Effector memory CD4-positive, alpha-beta T cell (primary cell): ENCODE results near the gene PLPPR4.

Experiments
- DNase-seq, 3 donors: peaks; one replicate each; pipeline ENCODE4 v3.0.0-alpha.2; 2020
- H3K27ac ChIP-seq: 2 replicates; pipeline ENCODE4 v1.7.0; 2013; ENCODE audit warnings: mild to moderate bottlenecking, low read length, moderate library complexity; ENCODE audit not compliant: insufficient read depth, poor library complexity, severe bottlenecking
- H3K27me3 ChIP-seq: replicated peaks from 2 replicates; pipeline ENCODE4 v1.7.0; 2013; ENCODE audit warnings: mild to moderate bottlenecking, low read length; ENCODE audit not compliant: insufficient read depth, control insufficient read depth, poor library complexity, severe bottlenecking
- H3K36me3 ChIP-seq: 2 replicates; pipeline ENCODE4 v1.7.0; 2013; ENCODE audit warnings: mild to moderate bottlenecking, low read length, moderate library complexity; ENCODE audit not compliant: control insufficient read depth, insufficient read depth
- H3K4me1 ChIP-seq: 2 replicates; pipeline ENCODE4 v1.7.0; 2013; ENCODE audit warnings: low read length, mild to moderate bottlenecking; ENCODE audit not compliant: control insufficient read depth, insufficient read depth, poor library complexity, severe bottlenecking
- H3K4me3 ChIP-seq: 2 replicates; pipeline ENCODE4 v1.7.0; 2013; ENCODE audit warnings: low read length, low read depth, mild to moderate bottlenecking; ENCODE audit not compliant: insufficient read depth, poor library complexity, severe bottlenecking
- H3K9me3 ChIP-seq: 2 replicates; pipeline ENCODE4 v1.7.0; 2013; ENCODE audit warnings: mild to moderate bottlenecking, low read length, moderate library complexity; ENCODE audit not compliant: control insufficient read depth
- total RNA-seq, 3 donors: gene quantifications; one replicate each; lab custom pipeline; 2026; lab: John Stamatoyannopoulos, UW

The PLPPR4 gene, protein sequence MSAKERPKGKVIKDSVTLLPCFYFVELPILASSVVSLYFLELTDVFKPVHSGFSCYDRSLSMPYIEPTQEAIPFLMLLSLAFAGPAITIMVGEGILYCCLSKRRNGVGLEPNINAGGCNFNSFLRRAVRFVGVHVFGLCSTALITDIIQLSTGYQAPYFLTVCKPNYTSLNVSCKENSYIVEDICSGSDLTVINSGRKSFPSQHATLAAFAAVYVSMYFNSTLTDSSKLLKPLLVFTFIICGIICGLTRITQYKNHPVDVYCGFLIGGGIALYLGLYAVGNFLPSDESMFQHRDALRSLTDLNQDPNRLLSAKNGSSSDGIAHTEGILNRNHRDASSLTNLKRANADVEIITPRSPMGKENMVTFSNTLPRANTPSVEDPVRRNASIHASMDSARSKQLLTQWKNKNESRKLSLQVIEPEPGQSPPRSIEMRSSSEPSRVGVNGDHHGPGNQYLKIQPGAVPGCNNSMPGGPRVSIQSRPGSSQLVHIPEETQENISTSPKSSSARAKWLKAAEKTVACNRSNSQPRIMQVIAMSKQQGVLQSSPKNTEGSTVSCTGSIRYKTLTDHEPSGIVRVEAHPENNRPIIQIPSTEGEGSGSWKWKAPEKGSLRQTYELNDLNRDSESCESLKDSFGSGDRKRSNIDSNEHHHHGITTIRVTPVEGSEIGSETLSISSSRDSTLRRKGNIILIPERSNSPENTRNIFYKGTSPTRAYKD
- total RNA-seq, result 0 to 0.19 (median 0) reads per million in 3 donors

DNA sequence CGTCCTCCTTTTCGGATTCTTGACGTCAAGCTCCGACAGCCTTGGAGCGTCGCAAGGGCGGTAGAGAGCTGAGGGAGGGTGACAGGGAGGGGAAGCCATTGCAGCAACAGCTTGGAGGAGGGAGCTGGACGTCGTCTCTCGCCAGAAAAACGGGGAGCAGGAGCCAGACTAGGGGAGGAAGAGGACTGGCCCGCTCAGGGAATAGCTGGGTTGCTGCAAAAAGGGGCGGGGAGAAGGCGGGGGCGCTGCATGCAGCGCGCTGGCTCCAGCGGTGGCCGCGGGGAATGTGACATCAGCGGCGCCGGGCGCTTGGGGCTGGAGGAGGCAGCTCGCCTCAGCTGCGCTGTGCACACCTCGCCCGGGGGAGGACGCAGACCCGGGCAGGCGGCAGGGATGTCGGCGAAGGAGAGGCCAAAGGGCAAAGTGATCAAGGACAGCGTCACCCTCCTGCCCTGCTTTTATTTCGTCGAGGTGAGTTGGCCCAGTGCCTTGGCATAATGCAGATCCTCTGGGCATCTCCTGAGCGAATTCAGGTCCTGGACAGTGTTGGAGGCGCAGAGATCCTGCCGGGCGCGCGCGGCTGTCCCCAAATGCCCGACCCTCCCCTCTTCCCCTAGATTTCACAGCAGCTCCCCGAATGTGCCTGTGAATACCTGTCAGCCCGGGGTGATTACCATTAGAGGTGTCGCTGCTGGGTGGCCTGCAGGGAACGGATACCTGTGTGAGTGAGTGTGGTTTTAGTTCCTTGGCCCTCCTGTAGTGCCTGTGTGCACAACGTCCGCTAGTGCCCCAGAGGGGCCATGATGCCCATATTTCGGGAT is at the start of gene PLPPR4:
Gene PLPPR4, plus strand, starts transcription at position 292 of the 821 bp plus-strand sequence. Its CDS starts 102 bp downstream, at position 394.
- no peak within 1 kb of the TSS for H3K4me3 ChIP-seq
- no peak within 1 kb of the TSS for H3K27ac ChIP-seq
- no peaks in the 10 kb centered on the region for H3K9me3 ChIP-seq
- no peaks in the 10 kb centered on the region for H3K36me3 ChIP-seq
- H3K27me3 ChIP-seq, result peaks cover 8% of the 10 kb centered on the region
- no peak for DNase-seq
- peaks cover 4% of the 10 kb centered on the region for H3K4me1 ChIP-seq

DNA sequence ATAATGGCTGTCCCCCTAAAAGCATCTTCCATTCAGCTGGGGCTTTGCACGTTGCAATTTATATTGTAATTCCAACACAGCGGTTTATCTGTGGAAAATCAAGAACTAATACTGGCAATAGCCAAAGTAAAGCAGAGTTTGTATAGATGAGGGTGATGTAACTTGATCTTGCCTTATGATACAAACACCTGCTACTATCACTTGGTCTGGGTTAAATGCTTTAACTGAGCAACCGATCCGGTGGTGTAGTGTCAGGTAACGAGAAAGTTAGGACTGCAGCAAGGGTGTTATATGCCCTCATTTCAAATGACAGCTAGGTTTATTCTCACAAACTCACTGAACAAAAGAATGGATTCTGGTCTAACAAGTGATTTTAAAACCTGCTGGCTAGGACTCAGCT is 47.3 kb upstream of the PLPPR4 start:
- H3K4me1 ChIP-seq, result no peaks in the 10 kb centered on the region
- no peak overlapping the region for H3K27ac ChIP-seq
- H3K9me3 ChIP-seq, result no peaks in the 10 kb centered on the region
- no peak for DNase-seq
- H3K4me3 ChIP-seq, result no peak overlapping the region
- H3K27me3 ChIP-seq, result no peaks in the 10 kb centered on the region
- H3K36me3 ChIP-seq, result no peaks in the 10 kb centered on the region

DNA sequence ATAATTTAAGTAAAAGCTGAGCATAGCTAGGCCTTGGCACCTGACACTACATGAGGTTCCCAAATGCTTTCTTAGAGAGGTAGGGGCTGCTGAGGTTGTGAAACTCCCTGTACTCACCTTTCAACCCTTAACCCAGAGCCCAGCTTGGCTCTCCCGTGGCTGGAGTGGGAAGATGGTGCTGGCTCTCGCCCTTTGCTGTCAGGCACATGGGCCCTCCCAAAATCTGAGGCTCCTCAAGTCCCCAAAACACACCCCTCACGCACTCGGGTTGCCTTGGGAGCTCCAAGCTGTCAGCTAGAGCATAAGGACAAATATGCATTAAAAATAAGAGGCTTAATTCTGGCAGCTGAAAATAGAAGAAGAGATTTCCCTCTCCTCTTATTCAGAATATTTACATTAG is 46.7 kb upstream of the PLPPR4 start:
- no peak overlapping the region for H3K27ac ChIP-seq
- DNase-seq, result no peak
- H3K36me3 ChIP-seq, result no peaks in the 10 kb centered on the region
- no peaks in the 10 kb centered on the region for H3K4me1 ChIP-seq
- H3K4me3 ChIP-seq, result no peak overlapping the region
- H3K9me3 ChIP-seq, result no peaks in the 10 kb centered on the region
- H3K27me3 ChIP-seq, result no peaks in the 10 kb centered on the region

DNA sequence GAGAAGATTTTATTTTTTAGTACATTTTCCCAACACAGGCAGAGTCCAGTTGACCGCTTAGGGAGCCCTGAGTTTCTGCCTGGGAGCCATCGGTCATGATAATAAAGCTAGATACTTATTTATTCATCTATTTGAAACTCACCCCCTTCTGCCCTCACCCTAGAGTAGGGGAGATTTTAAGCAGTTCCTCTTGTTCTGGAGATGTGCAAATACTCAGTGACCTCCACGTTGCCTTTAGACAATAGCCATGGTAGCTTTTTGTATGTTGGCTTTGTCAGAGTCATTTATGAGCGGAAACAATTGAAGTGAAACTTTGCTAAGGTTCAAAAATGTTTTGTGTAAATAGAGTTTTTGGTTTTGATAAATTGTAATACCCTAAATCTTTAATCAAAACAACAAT is 45.7 kb upstream of the PLPPR4 start:
- Histone ChIP-seq H3K27ac (no peak overlapping the region), H3K9me3 (no peaks in the 10 kb centered on the region), H3K4me3 (no peak overlapping the region), H3K36me3 (no peaks in the 10 kb centered on the region), H3K4me1 (no peaks in the 10 kb centered on the region), H3K27me3 (no peaks in the 10 kb centered on the region)
- no peak for DNase-seq

DNA sequence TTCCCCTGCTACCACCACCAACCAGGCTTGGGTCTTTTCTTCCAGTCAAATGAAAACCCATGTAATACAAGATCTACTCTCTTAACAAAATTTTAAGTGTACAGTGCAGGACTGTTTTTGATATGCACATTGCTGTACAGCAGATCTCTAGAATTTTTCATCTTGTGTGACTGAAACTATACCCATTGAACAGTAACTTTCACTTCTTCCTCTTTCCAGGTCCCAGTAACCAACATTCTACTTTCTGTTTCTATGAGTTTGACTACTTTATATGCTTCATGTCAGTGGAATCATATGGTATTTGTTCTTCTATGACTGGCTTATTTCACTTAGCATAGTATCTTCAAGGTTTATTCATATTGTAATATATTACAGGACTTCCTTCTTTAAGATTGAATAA is 45.3 kb upstream of the PLPPR4 start:
- Histone ChIP-seq H3K4me1 (no peaks in the 10 kb centered on the region), H3K9me3 (no peaks in the 10 kb centered on the region), H3K4me3 (no peak overlapping the region), H3K27me3 (no peaks in the 10 kb centered on the region), H3K36me3 (no peaks in the 10 kb centered on the region), H3K27ac (no peak overlapping the region)
- no peak for DNase-seq

DNA sequence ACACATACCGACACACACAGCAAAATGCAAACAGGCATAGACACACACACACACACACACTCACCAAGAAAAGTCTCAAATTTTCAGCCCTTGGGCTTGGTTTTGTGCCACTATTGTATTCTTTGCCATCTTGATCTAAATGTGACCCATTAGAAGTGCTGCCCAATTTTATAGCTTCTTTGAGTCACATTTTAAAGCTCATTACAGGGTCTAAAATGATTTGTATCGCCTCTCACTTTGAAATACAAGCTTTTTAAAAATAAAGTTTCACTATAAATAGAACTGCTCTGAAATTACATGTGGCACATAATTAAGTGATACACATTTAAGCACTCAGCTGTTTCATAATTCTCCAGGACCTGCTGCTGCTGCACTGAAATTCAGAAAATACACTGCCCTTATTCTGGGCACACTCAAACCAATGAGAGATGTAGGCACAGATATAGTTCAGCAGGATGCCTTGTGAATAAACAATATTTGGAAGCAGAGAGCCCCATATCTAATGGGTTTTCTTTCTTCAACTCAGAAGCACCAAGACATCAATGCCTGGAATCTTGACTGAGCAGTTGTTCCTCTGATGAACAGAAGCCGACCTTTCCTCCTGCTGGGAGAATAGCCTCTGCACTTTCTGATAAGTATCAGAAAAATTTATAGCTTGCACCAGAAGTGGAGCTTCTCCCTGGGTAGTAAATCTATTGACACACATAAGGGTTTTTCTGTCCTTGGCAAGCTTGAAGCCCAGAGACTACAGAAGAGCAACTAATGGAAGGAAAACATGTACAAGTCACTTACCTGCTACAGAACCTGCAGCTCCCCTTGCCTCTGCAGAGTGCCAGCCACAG is 37.0 kb upstream of the PLPPR4 start:
- no peak overlapping the region for H3K4me3 ChIP-seq
- H3K9me3 ChIP-seq, result no peaks in the 10 kb centered on the region
- DNase-seq, result no peak
- no peaks in the 10 kb centered on the region for H3K4me1 ChIP-seq
- H3K36me3 ChIP-seq, result no peaks in the 10 kb centered on the region
- H3K27me3 ChIP-seq, result no peaks in the 10 kb centered on the region
- H3K27ac ChIP-seq, result no peak overlapping the region

DNA sequence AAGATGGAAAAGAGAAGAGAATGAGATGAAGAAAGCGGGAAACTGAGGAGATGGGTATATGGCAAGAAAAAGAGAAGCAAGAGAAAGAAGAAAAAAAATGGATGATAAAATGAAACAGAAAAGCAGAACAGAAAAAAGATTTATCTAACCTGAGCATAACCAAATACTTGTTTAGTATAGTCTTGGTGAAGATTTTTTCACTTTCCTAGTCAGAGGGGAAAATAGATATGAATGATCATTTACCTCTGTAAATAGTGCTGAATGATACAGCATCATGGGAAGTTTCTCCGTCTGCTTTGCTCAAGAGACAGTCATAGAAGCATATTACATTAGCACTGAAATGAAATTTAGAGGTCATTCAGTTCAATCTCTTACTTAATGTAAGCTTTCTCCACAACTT is 36.1 kb upstream of the PLPPR4 start:
- Histone ChIP-seq H3K4me1 (no peaks in the 10 kb centered on the region), H3K27ac (no peak overlapping the region), H3K36me3 (no peaks in the 10 kb centered on the region), H3K4me3 (no peak overlapping the region), H3K9me3 (no peaks in the 10 kb centered on the region), H3K27me3 (no peaks in the 10 kb centered on the region)
- no peak for DNase-seq

DNA sequence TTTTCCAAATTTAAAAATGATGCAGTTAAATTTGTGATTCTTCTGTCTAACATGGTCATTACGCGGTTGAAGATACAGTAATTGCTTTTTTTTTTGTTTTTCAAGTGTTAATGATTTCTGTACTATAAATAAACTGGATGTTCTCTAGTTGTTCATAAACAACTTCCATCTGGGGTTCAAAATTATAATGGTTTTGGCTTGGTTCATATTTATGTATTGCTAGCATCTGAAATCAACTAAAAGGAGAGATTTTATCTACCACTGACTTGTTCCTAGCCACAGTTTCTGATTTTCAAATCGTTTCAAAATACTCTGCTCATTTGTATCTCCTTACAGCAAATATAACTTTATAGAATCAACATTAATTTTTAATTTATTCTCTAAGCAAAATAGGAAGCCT is 35.2 kb upstream of the PLPPR4 start:
- no peaks in the 10 kb centered on the region for H3K9me3 ChIP-seq
- no peak overlapping the region for H3K4me3 ChIP-seq

DNA sequence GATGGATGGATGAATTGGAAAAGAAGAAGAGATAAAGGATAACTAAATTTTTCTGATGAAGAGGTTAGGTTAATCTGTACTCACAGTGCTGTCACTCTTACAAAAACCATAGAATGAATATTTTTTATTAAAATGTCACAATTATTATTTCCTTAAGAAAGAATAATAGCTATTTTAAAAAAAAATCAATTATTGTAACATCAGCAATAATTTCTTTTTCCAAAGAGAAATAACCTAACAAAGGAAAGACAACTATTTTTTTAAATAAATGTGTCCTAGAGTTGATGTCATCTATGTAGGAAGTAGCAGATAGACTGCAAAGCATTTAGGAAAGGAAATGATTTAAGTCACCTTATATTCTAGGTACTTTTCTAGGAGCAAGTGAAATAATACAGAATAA is 33.6 kb upstream of the PLPPR4 start:
- H3K27ac ChIP-seq, result no peak overlapping the region
- H3K4me3 ChIP-seq, result no peak overlapping the region
- H3K9me3 ChIP-seq, result no peaks in the 10 kb centered on the region
- H3K36me3 ChIP-seq, result no peaks in the 10 kb centered on the region
- H3K27me3 ChIP-seq, result no peaks in the 10 kb centered on the region
- no peaks in the 10 kb centered on the region for H3K4me1 ChIP-seq
- DNase-seq, result no peak

More for the DNA sequence above, 35.2 kb upstream of the PLPPR4 start:
- Histone ChIP-seq H3K27me3 (no peaks in the 10 kb centered on the region), H3K27ac (no peak overlapping the region), H3K4me1 (no peaks in the 10 kb centered on the region), H3K36me3 (no peaks in the 10 kb centered on the region)
- no peak for DNase-seq
